NCI-H774 (cell line): ENCODE data around the gene PHF1.

Experiments used
- DNase-seq: peaks from one replicate; lab custom pipeline; 2025; lab: John Stamatoyannopoulos, UW

The PHF1 gene

DNA sequence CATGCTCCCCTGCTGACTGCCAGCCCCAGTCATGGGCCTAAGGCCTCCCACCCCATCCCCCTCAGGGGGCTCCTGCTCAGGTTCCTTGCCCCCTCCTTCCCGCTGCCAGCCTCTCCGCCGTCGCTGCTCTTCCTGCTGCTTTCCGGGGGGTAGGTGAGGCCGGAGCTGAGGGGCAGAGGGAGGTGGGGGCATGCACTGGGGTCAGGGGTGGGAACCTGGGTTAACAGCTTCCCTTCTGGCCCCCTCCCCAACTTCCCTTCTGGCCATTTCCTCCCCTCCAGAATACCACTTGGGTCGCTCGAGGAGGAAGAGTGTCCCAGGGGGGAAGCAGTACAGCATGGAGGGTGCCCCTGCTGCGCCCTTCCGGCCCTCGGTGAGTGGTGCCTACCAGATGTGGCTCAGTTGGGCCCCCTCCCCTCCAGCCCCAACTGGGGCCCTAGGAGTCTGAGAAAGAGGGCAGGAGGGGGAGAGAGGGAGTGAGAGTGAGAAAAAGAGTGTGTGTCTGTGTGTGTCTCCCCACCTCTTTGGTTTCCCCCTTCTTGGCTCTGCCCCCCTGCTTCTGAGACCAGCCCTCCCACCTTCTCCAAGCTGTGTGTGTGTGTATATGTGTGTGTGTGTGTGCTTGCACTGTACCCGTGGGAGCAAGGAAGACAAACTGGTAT, 21.2 kb downstream of the PHF1 start:
- no peak for DNase-seq

DNA sequence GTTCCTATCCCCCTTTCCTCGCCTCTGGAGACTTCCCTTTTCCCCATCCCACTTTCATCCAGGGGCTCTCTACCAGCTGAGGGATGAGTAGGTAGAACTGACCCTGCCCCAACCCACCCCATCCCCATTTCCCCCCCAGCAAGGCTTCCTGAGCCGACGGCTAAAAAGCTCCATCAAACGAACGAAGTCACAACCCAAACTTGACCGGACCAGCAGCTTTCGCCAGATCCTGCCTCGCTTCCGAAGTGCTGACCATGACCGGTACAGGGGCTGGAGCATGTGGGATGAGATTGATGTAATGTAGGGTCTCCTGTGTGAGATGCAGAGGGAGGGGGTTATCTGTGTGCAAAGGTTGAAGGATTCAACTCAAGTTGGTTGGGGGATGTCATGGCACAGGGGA, 21.7 kb downstream of the PHF1 start:
- DNase-seq, result no peak

DNA sequence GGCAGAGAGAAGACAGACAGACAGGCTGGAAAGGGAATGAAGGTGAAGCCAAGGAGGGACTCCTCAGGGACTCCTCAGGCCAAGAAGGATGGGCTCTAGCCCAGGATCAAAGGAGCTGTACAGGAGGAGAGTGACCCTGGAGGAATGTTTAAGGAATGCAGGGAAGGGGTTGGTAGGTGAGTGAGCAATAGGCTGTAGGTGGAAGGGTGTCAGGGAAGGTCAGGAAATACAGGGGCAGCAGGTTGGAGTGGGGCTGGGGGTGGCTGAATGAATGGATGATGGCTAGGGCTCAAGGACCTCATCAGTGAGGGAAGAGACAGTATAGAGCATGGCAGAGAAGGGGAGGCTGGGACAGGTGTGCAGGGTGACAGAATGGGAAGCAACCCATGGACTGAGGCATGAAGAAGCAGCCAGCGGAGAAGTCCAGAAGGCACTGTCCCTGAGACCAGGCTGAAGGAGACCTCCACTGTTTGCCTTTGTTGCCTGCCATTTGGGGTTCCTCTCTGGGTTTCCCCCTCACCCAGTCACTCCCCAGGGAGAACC, 22.3 kb downstream of the PHF1 start:
- no peak for DNase-seq

DNA sequence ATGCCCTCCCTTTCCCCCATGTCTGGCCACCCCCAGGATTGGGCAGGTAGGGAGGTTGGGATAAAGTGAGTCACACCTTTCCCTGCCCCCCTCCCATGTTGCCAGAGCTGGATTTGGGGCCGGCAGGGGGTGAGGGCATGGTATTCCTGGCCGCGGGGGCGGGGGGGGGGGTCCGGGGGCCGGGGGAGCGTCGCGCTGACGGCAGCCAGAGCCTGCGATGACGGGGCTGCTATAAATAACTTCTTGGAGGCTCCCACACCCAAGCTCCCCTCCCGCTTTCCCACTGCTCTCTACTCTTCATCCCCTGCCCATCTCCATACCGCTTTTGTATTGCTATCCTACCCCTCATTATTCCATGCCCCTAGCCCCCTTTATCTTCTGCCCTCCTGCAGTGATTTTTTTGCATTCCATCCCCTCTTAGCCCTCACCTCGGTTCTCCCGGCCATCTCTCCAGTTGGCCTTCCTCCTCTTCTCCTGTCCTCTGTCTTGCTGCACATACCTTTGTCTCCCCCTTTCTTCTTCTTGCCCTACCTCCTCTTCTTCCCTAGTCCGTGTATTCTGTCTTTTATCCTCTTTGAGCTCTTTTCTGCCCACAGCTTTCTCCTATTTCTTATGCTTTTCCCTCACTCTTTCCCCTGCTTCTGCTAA, 22.9 kb downstream of the PHF1 start:
- DNase-seq, result no peak

DNA sequence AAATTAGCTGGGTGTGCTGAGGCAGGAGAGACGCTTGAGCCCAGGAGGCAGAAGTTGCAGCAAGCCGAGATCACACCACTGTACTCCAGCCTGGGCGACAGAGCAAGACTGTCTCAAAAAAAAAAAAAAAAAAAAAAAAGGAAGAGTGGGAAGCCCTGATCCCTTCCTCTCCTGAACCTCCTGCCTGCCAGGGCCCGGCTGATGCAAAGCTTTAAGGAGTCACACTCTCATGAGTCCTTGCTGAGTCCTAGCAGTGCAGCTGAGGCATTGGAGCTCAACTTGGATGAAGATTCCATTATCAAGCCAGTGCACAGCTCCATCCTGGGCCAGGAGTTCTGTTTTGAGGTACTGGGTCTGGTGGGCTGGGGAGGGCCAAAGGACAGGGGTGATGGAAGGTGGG, 24.1 kb downstream of the PHF1 start:
- no peak for DNase-seq

DNA sequence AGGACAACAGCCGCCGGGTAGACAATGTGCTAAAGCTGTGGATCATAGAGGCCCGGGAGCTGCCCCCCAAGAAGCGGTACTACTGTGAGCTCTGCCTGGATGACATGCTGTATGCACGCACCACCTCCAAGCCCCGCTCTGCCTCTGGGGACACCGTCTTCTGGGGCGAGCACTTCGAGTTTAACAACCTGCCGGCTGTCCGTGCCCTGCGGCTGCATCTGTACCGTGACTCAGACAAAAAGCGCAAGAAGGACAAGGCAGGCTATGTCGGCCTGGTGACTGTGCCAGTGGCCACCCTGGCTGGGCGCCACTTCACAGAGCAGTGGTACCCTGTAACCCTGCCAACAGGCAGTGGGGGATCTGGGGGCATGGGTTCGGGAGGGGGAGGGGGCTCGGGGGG, 26.9 kb downstream of the PHF1 start:
- no peak for DNase-seq

DNA sequence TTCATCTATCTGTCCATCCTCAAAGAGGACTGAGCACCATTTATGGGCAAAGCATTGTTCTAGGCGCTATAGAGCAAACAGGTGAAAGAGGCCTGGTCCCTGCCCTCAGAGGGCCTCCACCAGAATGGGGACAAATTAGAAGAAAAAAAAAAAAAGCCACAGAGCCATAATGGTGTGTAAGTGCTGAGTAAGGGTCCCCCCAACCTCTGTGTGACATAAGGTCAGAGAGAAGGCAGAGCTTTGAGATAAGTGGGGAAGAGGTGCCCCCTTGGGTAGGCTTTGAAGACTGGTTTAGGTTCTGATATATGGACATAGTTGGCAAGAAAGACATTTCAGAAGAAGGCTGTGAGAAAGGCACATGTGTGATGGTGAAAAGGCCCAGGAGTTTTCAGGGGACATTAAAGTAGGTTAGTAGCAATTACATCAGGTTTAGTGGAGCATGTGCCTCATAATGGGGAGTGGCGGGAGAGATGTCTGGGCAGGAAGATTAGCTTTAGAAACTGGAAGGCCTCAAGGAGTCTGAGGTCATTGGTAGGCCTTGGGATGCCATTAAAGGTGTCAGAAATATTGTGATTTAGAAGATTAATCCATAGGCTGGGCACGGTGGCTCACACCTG, 28.3 kb downstream of the PHF1 start:
- DNase-seq, result no peak

DNA sequence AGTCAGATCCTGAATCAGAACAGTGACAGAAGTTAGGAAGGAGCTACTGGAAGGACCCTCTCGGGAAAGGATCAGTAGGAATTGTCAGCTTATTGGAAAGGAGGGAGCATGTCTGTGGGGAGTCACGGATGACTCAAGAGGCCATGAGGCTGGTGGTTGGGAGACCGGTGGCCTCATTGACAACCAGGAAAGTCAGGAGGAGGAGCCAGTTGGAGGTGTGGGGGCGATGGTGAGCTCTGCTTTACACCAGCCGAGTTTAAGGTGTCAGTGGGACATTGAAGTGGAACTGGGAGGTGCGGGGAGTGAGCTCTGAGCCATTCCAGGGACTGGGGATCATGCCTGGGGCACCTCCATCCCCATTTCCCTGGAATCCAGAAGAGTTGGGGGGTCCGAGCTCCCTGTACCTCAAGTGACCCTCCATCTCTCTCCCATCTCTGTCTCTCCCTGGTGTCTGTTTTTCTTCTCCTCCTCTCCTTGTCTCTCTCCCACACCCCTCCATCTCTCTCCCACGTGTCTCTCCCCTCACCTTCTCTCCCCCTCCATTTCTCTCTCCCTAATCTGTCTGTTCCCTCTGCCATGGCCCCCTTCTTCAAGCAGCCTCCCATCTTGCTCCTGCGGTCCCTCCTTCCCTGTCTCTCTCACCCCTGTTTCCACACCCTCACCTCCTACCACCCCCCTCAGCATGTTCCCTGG, 29.3 kb downstream of the PHF1 start:
- DNase-seq, result no peak

DNA sequence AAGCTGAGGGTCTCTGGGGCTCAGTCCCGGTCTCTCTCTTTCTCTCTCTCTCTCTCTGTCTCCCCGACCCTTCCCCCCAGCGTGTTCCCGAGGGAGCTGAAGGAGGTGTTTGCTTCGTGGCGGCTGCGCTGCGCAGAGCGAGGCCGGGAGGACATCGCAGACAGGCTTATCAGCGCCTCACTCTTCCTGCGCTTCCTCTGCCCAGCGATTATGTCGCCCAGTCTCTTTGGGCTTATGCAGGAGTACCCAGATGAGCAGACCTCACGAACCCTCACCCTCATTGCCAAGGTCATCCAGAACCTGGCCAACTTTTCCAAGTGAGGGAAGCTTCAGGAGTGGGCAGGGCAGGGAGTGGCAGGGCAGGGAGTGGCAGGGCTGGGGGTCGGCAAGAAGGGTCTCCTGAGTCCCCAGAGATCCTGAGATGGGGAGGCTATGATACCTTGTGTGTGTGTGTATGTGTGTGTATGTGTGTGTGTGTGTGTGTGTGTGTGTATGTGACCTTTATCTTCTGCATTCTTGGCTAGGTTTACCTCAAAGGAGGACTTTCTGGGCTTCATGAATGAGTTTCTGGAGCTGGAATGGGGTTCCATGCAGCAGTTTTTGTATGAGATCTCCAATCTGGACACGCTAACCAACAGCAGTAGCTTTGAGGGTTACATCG, 30.0 kb downstream of the PHF1 start:
- DNase-seq, result no peak

DNA sequence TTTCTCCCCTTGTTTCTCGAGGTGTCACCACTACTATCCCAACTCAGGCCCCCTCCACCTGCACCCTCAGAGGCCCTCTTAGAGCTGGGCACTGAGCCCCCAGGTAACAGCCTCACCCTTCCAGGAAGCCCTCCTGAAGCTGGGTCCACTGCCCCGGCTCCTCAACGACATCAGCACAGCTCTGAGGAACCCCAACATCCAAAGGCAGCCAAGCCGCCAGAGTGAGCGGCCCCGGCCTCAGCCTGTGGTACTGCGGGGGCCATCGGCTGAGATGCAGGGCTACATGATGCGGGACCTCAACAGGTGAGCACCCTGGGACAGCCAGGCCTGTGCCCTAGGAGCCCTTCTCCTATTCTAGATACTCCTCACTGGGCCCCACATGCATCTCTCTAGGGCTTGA, 30.6 kb downstream of the PHF1 start:
- DNase-seq, result no peak

DNA sequence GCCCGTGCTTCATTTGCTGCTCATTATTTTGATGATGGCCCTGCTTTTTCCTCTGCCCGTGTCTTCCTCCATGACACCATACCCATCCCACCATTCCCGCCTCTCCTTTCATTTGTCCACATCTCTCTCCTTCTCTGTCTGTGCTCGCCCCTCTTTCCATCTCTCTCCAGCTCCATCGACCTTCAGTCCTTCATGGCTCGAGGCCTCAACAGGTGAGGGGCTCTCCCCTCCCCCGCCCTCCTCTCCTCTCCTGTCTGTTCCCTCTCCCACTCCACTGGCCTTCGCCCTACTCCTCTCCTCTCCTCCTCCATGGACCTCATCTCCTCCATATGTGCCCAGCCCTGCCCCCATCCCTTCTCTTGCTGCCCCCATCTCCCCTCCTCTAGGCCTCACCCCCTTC, 31.5 kb downstream of the PHF1 start:
- DNase-seq, result no peak

DNA sequence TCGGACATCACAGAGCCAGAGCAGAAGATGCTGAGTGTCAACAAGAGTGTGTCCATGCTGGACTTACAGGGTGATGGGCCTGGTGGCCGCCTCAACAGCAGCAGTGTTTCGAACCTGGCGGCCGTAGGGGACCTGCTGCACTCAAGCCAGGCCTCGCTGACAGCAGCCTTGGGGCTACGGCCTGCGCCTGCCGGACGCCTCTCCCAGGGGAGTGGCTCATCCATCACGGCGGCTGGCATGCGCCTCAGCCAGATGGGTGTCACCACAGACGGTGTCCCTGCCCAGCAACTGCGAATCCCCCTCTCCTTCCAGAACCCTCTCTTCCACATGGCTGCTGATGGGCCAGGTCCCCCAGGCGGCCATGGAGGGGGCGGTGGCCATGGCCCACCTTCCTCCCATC, 32.2 kb downstream of the PHF1 start:
- no peak for DNase-seq

DNA sequence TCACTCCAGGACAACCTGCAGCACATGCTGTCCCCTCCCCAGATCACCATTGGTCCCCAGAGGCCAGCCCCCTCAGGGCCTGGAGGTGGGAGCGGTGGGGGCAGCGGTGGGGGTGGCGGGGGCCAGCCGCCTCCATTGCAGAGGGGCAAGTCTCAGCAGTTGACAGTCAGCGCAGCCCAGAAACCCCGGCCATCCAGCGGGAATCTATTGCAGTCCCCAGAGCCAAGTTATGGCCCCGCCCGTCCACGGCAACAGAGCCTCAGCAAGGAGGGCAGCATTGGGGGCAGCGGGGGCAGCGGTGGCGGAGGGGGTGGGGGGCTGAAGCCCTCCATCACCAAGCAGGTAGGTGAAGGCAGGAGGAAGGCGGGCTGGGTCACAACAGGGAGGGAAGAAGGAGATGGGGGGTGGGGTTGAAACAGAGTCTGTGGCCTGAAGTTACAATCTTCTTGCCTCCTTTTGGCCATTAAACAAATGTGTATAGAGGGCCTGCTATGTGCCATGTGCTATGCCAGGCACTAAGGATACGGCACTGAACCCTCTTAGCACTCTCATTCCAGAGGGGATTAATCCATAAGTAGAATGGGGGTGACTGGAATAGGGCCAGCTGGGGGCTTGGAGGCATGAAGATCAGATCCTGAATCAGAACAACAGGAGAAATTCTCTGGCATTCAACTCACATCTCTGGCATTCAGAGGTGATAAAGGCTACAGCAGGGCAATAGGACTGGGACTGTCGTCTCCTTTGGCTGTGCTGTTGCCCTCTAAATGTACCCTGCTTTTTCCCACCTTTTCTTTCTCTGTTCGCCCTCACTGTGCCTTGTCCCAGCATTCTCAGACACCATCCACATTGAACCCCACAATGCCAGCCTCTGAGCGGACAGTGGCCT, 33.0 kb downstream of the PHF1 start:
- DNase-seq, result no peak

DNA sequence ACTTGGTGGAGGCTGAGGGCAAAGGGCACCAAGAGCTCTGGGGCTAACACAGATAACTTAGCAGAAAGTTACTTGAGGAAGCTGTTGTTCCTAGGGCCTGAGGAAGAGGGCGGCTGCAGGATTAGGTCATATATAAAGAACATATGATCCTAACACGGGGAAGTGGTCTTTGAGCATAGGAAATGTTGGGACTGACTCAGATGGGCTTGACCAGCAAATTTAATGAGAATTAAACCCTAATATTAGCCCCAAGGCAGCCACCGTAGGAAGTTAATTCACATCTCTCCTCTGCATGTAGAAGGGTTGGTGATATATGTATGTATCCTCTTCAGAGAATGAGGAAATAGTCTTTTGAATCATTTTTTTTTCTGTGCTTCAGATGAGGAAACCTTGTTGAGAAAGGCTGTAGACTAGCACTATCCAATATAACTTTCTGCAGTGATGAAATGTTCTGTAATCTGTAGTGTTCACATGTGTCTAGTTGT, 34.3 kb downstream of the PHF1 start:
- DNase-seq, result no peak

DNA sequence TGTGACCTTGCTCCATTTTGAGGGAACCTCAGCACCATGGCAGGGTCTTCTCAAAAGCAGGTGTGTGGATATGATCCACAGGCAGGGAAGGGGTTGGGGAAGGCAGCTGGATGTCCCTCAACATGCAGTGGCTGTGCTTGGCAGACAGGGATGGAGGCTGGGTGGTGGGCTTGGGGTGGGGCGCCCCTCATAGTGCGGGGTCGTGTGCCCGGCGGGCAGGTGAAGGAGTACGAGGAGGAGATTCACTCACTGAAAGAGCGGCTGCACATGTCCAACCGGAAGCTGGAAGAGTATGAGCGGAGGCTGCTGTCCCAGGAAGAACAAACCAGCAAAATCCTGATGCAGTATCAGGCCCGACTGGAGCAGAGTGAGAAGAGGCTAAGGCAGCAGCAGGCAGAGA, 35.5 kb downstream of the PHF1 start:
- no peak for DNase-seq

DNA sequence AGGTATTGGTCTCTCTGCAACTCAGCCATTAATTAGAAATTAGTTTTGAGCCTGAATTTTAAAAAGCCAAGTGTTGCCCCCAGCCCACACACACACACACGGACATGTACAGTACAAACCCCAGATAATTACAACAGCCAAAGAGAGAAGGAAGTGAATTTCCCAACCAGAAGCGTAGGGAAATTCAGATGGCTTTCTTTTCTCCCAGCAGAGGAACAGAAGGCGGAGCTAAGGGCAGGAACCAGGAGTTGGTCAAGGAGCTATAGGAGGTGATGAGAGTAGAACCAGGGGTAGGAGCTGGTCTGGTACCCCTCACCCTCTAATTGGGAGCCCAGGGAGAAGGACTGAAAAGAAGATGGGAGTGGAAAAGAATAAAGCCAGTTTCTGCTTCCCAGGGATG, 39.6 kb downstream of the PHF1 start:
- DNase-seq, result no peak

DNA sequence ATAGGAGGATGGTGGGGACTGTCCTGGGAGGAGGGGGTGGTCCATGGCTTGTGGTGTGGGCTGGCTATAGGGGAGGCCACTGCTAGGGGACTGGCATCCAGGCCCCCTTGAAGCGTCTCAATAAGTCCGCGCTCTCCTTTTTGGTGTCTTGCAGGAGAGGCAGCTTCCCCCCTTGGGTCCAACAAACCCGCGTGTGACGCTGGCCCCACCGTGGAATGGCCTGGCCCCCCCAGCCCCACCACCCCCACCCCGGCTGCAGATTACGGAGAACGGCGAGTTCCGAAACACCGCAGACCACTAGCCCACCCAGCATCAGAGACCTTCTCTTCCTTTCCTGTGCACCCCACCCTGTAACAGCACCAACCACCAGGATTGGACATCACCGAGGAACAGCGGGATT, 40.8 kb downstream of the PHF1 start:
- DNase-seq, result no peak

DNA sequence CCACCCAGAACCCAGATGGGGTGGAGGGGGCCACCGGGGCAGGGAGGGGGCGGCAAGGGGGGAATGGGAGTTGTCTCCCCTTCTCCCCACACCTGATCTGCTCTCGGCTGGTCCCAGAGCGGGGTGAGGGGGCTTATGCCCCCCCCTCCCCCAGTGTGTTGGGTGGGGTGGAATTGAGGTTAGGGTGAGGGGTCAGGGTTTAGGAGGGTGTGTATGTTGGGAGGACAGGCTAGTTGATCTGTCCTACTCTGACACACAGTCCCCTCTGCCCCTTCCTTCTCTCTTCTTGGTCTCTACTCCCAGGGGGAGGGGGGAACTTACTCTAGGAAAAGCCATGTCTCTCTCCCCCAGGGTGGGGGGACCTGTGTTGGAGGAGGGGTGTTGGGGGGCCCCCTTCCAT, 41.7 kb downstream of the PHF1 start:
- no peak for DNase-seq

DNA sequence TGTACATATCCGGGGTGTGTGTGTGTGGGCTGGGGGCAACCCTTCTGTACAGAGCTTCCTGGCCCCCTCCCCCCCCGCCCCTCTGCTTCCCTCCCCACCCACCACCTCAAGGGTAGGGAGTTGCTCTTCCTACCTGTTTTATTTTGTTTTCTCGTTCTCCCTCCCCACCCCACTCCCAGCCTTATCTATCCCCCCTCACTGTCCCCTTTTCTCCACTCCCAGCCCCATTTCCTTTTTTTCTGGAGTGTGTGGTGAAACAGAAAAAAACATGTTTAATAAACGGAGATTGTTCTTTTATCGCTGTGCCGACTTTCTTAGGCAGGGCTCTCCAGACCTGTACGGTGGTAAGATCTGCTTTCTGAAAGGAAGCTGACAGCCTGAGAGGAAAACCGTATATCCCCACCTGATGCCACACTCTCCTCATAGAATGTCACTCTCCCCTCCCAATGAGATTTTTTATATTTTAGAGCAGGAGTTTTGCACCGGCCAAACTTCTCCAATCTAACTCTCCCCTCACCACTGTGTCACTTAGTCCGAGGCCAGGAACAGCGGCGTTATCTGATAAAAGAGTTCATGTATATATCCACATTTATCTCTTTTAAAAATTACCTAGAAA, 42.7 kb downstream of the PHF1 start:
- DNase-seq, result no peak
